ENCODE data around the gene CHST8.
"Not testable (repeated sequence)": the region's sequence is repeated elsewhere in the genome, so short reads cannot be mapped to it uniquely, and the experiment has no call there.

CHST8 gene

GRCh38 chr19:33621811-33622504 is at the start of gene CHST8:
Gene CHST8, plus strand, starts transcription at chr19:33621953. Its CDS starts 67,309 bp downstream, at chr19:33689262.
- no peak for DNase-seq (ENCODE audit: low spot score)

- DNase-seq (ENCODE audit: low spot score): no peak
These were observed 48.8 kb upstream of the CHST8 start for GRCh38 chr19:33572929-33573328.

GRCh38 chr19:33574824-33575223 is 46.9 kb upstream of the CHST8 start:
- DNase-seq (ENCODE audit: low spot score): no peak

GRCh38 chr19:33578697-33579096 is 43.1 kb upstream of the CHST8 start:
- no peak for DNase-seq (ENCODE audit: low spot score)

- no peak for DNase-seq (ENCODE audit: low spot score)
These were observed 41.6 kb upstream of the CHST8 start for GRCh38 chr19:33580026-33580644.

- DNase-seq (ENCODE audit: low spot score): no peak
These were observed 41.1 kb upstream of the CHST8 start for GRCh38 chr19:33580645-33581037.

- no peak for DNase-seq (ENCODE audit: low spot score)
These were observed 38.8 kb upstream of the CHST8 start for GRCh38 chr19:33582914-33583313.

GRCh38 chr19:33587150-33587549 is 34.6 kb upstream of the CHST8 start:
- DNase-seq (ENCODE audit: low spot score): no peak

GRCh38 chr19:33590224-33590623 is 31.5 kb upstream of the CHST8 start:
- DNase-seq (ENCODE audit: low spot score): no peak

- DNase-seq (ENCODE audit: low spot score): no peak
These were observed 26.0 kb upstream of the CHST8 start for GRCh38 chr19:33595783-33596182.

GRCh38 chr19:33601583-33601982 is 20.2 kb upstream of the CHST8 start:
- no peak for DNase-seq (ENCODE audit: low spot score)

- no peak for DNase-seq (ENCODE audit: low spot score)
These were observed 19.1 kb upstream of the CHST8 start for GRCh38 chr19:33602576-33603204.

- no peak for DNase-seq (ENCODE audit: low spot score)
These were observed 18.4 kb upstream of the CHST8 start for GRCh38 chr19:33603377-33603776.

GRCh38 chr19:33604651-33605050 is 17.1 kb upstream of the CHST8 start:
- DNase-seq (ENCODE audit: low spot score): no peak

- DNase-seq (ENCODE audit: low spot score): peak; percentile 3
These were observed 15.9 kb upstream of the CHST8 start for GRCh38 chr19:33605803-33606295.

GRCh38 chr19:33606556-33606955 is 15.2 kb upstream of the CHST8 start:
- DNase-seq (ENCODE audit: low spot score): no peak

GRCh38 chr19:33609353-33609752 is 12.4 kb upstream of the CHST8 start:
- no peak for DNase-seq (ENCODE audit: low spot score)

- no peak for DNase-seq (ENCODE audit: low spot score)
These were observed 11.2 kb upstream of the CHST8 start for GRCh38 chr19:33610588-33610987.

GRCh38 chr19:33612928-33613619 is 8.7 kb upstream of the CHST8 start:
- DNase-seq (ENCODE audit: low spot score): no peak

GRCh38 chr19:33613620-33614000 is 8.1 kb upstream of the CHST8 start:
- DNase-seq (ENCODE audit: low spot score): no peak

- DNase-seq (ENCODE audit: low spot score): no peak
These were observed 5.4 kb upstream of the CHST8 start for GRCh38 chr19:33616346-33616745.

- no peak for DNase-seq (ENCODE audit: low spot score)
These were observed 4.9 kb upstream of the CHST8 start for GRCh38 chr19:33616857-33617256.

- not testable (repeated sequence) for DNase-seq (ENCODE audit: low spot score)
These were observed 3.4 kb upstream of the CHST8 start for GRCh38 chr19:33618363-33618762.

Data from NAMALWA (cell line).